ENCODE measurements around the gene STARD9. TPM values are rescaled to one million over a fixed set of nuclear protein-coding genes. Genes with fewer than 3 reads are reported as not detected.

STARD9 gene
- total RNA-seq, 2 experiments from 2014 or later: 2.8 to 4.6 TPM

- Histone ChIP-seq H3K4me1 (ENCODE audit: insufficient read depth, low read length) (no peaks in the 10 kb centered on the region), H3K36me3 (ENCODE audit: insufficient read depth, low read length) (no peaks in the 10 kb centered on the region), H3K9me3 (ENCODE audit: control insufficient read depth in 1 of 2, insufficient read depth in 1 of 2, low read length in 2 of 2) (no peaks in the 10 kb centered on the region), H3K4me3 (ENCODE audit: low read length) (no peak overlapping the region), H3K27ac (ENCODE audit: low read depth in 1 of 2, low read length in 2 of 2) (no peak overlapping the region), H3K27me3 (ENCODE audit: control insufficient read depth in 1 of 2, insufficient read depth in 2 of 2, low read length in 2 of 2) (no peaks in the 10 kb centered on the region)
- ChIA-PET CTCF (no interaction called here), POLR2A (no interaction called here)
- H3K27ac Mint-ChIP-seq: no peak overlapping the region
- ATAC-seq (ENCODE audit: poor library complexity): no peak
- TF ChIP-seq CTCF (IDR thresholded peaks at IDR 0.05): no peak
- H3K36me3 Mint-ChIP-seq (ENCODE audit: low read depth): no peaks in the 10 kb centered on the region
- no peak overlapping the region for H3K4me3 Mint-ChIP-seq
- DNase-seq: no peak
- no peaks in the 10 kb centered on the region for H3K4me1 Mint-ChIP-seq (ENCODE audit: low read depth)
- no peaks in the 10 kb centered on the region for H3K27me3 Mint-ChIP-seq
- no peaks in the 10 kb centered on the region for H3K9me3 Mint-ChIP-seq
- intact Hi-C loops (cut with DNase I, micrococcal nuclease): no loop called here
Observed at GRCh38 chr15:42693942-42694341, 118.5 kb downstream of the STARD9 start.

- H3K27me3 ChIP-seq (ENCODE audit: control insufficient read depth in 1 of 2, insufficient read depth in 2 of 2, low read length in 2 of 2): no peaks in the 10 kb centered on the region
- DNase-seq: no peak
- H3K4me3 ChIP-seq (ENCODE audit: low read length): no peak overlapping the region
- no peaks in the 10 kb centered on the region for H3K9me3 Mint-ChIP-seq
- no peak overlapping the region for H3K27ac Mint-ChIP-seq
- no peaks in the 10 kb centered on the region for H3K36me3 Mint-ChIP-seq (ENCODE audit: low read depth)
- H3K4me3 Mint-ChIP-seq: no peak overlapping the region
- no peaks in the 10 kb centered on the region for H3K4me1 ChIP-seq (ENCODE audit: insufficient read depth, low read length)
- H3K9me3 ChIP-seq (ENCODE audit: control insufficient read depth in 1 of 2, insufficient read depth in 1 of 2, low read length in 2 of 2): no peaks in the 10 kb centered on the region
- no peak for TF ChIP-seq CTCF (IDR thresholded peaks at IDR 0.05)
- H3K27me3 Mint-ChIP-seq: no peaks in the 10 kb centered on the region
- no peaks in the 10 kb centered on the region for H3K36me3 ChIP-seq (ENCODE audit: insufficient read depth, low read length)
- no peaks in the 10 kb centered on the region for H3K4me1 Mint-ChIP-seq (ENCODE audit: low read depth)
- CTCF ChIA-PET: no interaction called here
- POLR2A ChIA-PET: no interaction called here
- ATAC-seq (ENCODE audit: poor library complexity): no peak
- H3K27ac ChIP-seq (ENCODE audit: low read depth in 1 of 2, low read length in 2 of 2): no peak overlapping the region
- intact Hi-C loops (cut with DNase I, micrococcal nuclease): no loop called here
Observed at GRCh38 chr15:42694398-42694797, 119.0 kb downstream of the STARD9 start.

- Mint-ChIP-seq H3K27me3 (no peaks in the 10 kb centered on the region), H3K36me3 (ENCODE audit: low read depth) (no peaks in the 10 kb centered on the region), H3K4me1 (ENCODE audit: low read depth) (no peaks in the 10 kb centered on the region), H3K9me3 (no peaks in the 10 kb centered on the region), H3K4me3 (no peak overlapping the region), H3K27ac (no peak overlapping the region)
- Histone ChIP-seq H3K4me1 (ENCODE audit: insufficient read depth, low read length) (no peaks in the 10 kb centered on the region), H3K27me3 (ENCODE audit: control insufficient read depth in 1 of 2, insufficient read depth in 2 of 2, low read length in 2 of 2) (no peaks in the 10 kb centered on the region), H3K36me3 (ENCODE audit: insufficient read depth, low read length) (no peaks in the 10 kb centered on the region), H3K27ac (ENCODE audit: low read depth in 1 of 2, low read length in 2 of 2) (no peak overlapping the region), H3K9me3 (ENCODE audit: control insufficient read depth in 1 of 2, insufficient read depth in 1 of 2, low read length in 2 of 2) (no peaks in the 10 kb centered on the region), H3K4me3 (ENCODE audit: low read length) (no peak overlapping the region)
- DNase-seq (no peak), ATAC-seq (ENCODE audit: poor library complexity) (no peak)
- POLR2A ChIA-PET: no interaction called here
- intact Hi-C loops (cut with DNase I, micrococcal nuclease): no loop called here
- no peak for TF ChIP-seq CTCF (IDR thresholded peaks at IDR 0.05)
- CTCF ChIA-PET: no interaction called here
Observed at GRCh38 chr15:42695527-42696071, 120.2 kb downstream of the STARD9 start.

Measured in CD4-positive, alpha-beta T cell (primary cell).